Spleen (tissue), 7 donors: ENCODE data around the gene RNASE8.
A peak's percentile ranks its signal among the peaks of the same experiment; 100 is the strongest.

Source experiments
- POLR2AphosphoS5 ChIP-seq, 3 donors: sonication (generic); formaldehyde crosslinking; IDR thresholded peaks; one replicate each; pipeline ENCODE4 v1.5.1; 2017; ENCODE audit warnings: antibody characterized with exemption in 3 of 3
- TF ChIP-seq, protein P1 (sequence below), 11 experiments: fragments of 200-600 bp in 7 of 11; fragments of 450-650 bp in 4 of 11; sonication (generic) in 4 of 11; IDR thresholded peaks in 8 of 11; conservative IDR thresholded peaks in 3 of 11; 1 replicate in 7 of 11; 2 replicates in 4 of 11; pipeline versions ENCODE4 v1.4.0 to v1.8.0; 2016 to 2021; ENCODE audit warnings: antibody characterized with exemption in 11 of 11, inconsistent platforms in 4 of 11, mild to moderate bottlenecking in 1 of 11
- donor health status: DM: no; HTN: no; CAD: no; lungs with moderate emphysema.
- donor health status: DM: no; HTN: no; CAD: no.
- donor health status: DM: no; HTN: no; CAD: no.

DNA sequence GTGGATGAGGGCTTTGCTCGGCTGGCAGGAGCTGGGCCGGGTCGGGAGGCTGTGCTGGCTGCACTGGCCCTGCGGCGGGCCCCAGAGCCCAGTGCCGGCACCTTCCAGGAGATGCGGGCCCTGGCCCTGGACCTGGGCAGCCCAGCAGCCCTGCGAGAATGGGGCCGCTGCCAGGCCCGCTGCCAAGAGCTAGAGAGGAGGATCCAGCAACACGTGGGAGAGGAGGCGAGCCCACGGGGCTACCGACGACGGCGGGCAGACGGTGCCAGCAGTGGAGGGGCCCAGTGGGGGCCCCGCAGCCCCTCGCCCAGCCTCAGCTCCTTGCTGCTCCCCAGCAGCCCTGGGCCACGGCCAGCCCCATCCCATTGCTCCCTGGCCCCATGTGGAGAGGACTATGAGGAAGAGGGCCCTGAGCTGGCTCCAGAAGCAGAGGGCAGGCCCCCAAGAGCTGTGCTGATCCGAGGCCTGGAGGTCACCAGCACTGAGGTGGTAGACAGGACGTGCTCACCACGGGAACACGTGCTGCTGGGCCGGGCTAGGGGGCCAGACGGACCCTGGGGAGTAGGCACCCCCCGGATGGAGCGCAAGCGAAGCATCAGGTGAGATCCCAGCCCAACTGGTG is 24.0 kb downstream of the RNASE8 start:
- TF ChIP-seq, protein P1, sequence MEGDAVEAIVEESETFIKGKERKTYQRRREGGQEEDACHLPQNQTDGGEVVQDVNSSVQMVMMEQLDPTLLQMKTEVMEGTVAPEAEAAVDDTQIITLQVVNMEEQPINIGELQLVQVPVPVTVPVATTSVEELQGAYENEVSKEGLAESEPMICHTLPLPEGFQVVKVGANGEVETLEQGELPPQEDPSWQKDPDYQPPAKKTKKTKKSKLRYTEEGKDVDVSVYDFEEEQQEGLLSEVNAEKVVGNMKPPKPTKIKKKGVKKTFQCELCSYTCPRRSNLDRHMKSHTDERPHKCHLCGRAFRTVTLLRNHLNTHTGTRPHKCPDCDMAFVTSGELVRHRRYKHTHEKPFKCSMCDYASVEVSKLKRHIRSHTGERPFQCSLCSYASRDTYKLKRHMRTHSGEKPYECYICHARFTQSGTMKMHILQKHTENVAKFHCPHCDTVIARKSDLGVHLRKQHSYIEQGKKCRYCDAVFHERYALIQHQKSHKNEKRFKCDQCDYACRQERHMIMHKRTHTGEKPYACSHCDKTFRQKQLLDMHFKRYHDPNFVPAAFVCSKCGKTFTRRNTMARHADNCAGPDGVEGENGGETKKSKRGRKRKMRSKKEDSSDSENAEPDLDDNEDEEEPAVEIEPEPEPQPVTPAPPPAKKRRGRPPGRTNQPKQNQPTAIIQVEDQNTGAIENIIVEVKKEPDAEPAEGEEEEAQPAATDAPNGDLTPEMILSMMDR (IDR thresholded peaks at IDR 0.05 in 8 of 11, conservative IDR thresholded peaks at IDR 0.05 in 3 of 11) = no peak
- peak in 1 of 3 donors; percentile 45 for TF ChIP-seq POLR2AphosphoS5 (IDR thresholded peaks at IDR 0.05)
